Neural cell (in vitro differentiated cells): ENCODE measurements around the gene AEBP1.

Experiments
- CTCF ChIP-seq: fragments of 450-650 bp; IDR thresholded peaks from 2 replicates; pipeline ENCODE4 v1.5.1; 2014; ENCODE audit warnings: antibody characterized with exemption, mild to moderate bottlenecking, moderate library complexity; ENCODE audit not compliant: poor library complexity, severe bottlenecking
- EZH2 ChIP-seq: fragments of 200-600, 300-800 bp; shearing (Covaris generic), sonication (generic); IDR thresholded peaks from 2 replicates; pipeline ENCODE4 v1.6.1; 2014; ENCODE audit warnings: antibody characterized with exemption, low read length, borderline replicate concordance, mild to moderate bottlenecking; ENCODE audit not compliant: insufficient read depth, poor library complexity, severe bottlenecking
- POLR2AphosphoS5 ChIP-seq: IDR thresholded peaks from 2 replicates; pipeline ENCODE4 v1.6.1; 2012
- RAD21 ChIP-seq: fragments of 450-650 bp; conservative IDR thresholded peaks from 2 replicates; pipeline ENCODE4 v1.6.1; 2014; ENCODE audit warnings: antibody characterized with exemption, mild to moderate bottlenecking, moderate library complexity
- SMC3 ChIP-seq: fragments of 450-650 bp; conservative IDR thresholded peaks from 2 replicates; pipeline ENCODE4 v1.6.1; 2014; ENCODE audit warnings: antibody characterized with exemption, mild to moderate bottlenecking, moderate library complexity; ENCODE audit not compliant: poor library complexity

DNA sequence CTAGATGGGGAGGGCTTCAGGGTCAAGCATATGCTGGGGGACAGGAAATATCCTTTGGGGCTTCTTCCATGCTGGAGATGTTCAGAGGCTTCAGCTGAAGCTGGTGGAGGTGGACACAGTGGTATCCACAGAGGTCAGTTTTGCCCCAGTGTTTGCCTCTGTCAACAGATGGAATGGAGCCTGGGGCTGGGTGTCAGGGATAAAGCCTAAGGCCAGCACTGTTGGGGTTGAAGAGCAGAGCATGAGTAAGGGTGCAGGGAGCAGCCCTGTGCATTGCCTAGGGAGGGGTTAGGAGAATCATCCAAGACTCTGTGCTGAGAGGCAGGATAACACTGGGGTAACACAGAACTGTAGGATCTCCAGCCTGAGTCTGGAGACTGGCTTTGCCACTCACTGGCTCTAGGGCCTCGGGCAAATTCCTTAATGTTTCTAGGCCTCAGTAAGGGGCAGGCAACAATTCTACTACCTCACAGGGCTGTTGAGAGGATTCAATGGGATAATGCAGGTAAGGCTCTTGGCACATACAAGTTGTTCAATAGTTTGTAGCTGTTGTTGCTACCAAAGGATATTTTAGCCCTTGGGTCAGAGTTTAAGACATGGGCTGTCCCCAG lies 58.7 kb downstream of the AEBP1 start:
- TF ChIP-seq CTCF (no peak), EZH2 (no peak), SMC3 (no peak), RAD21 (no peak), POLR2AphosphoS5 (no peak)
